PC-3 (cell line): Measurements from ENCODE around the gene MAML2. TPM values are rescaled to one million over a fixed set of nuclear protein-coding genes. Genes with fewer than 3 reads are reported as not detected.

Source experiments
- ATAC-seq: fragments of 200-7000 bp; cut with Tn5 transposase; 2 replicates; pipeline ENCODE4 v1.9.1; 2020; ENCODE audit warnings: mild to moderate bottlenecking, moderate library complexity
- BruUV-seq: library from RNA; stranded (reverse); fragments of 400-500 nt; replicated peaks from 2 replicates; lab custom pipeline; 2021; lab: Mats Ljungman, UMichigan
- CTCF ChIA-PET: fragments of 300-600 bp; sonication (Branson Sonifier 250); formaldehyde crosslinking; loops from one replicate; lab custom pipeline; 2022; ENCODE audit warnings: antibody characterized with exemption; lab: Charles Lee
- POLR2A ChIA-PET: fragments of 300-600 bp; sonication (Branson Sonifier 250); formaldehyde crosslinking; loops from one replicate; lab custom pipeline; 2022; ENCODE audit warnings: antibody characterized with exemption; ENCODE audit not compliant: unreplicated experiment; lab: Charles Lee
- DNase-seq: peaks from one replicate; pipeline ENCODE4 v3.0.0-alpha.2; 2015
- H2AFZ ChIP-seq: fragments of 300-600 bp; sonication (generic); 2 replicates; pipeline ENCODE4 v1.6.0; 2016; ENCODE audit warnings: antibody characterized with exemption, low read length
- H3F3A ChIP-seq: fragments of 300-600 bp; sonication (generic); one replicate; pipeline ENCODE4 v1.6.0; 2017; ENCODE audit warnings: antibody characterized with exemption, low read length, control low read depth, mild to moderate bottlenecking; ENCODE audit not compliant: unreplicated experiment
- H3K27ac ChIP-seq: fragments of 300-600 bp; sonication (generic); 2 replicates; pipeline ENCODE4 v1.5.1; 2016; ENCODE audit warnings: mild to moderate bottlenecking, low read length
- H3K27me3 ChIP-seq: fragments of 300-600 bp; sonication (generic); 2 replicates; pipeline ENCODE4 v1.6.1; 2016; ENCODE audit warnings: low read length, mixed read lengths
- H3K36me3 ChIP-seq: fragments of 300-600 bp; sonication (generic); 2 replicates; pipeline ENCODE4 v1.6.1; 2016; ENCODE audit warnings: low read depth, mixed run types, low read length, mixed read lengths
- H3K4me1 ChIP-seq: fragments of 300-600 bp; sonication (generic); 2 replicates; pipeline ENCODE4 v1.5.1; 2016; ENCODE audit warnings: low read length; ENCODE audit not compliant: insufficient read depth
- H3K4me2 ChIP-seq: fragments of 300-600 bp; sonication (generic); 2 replicates; pipeline ENCODE4 v1.6.0; 2016; ENCODE audit warnings: low read length
- H3K4me3 ChIP-seq: fragments of 300-600 bp; sonication (generic); 2 replicates; pipeline ENCODE4 v1.5.1; 2016; ENCODE audit warnings: mild to moderate bottlenecking, low read length, mixed read lengths
- H3K79me2 ChIP-seq: fragments of 300-600 bp; sonication (generic); 2 replicates; pipeline ENCODE4 v1.6.1; 2017; ENCODE audit warnings: low read length, mixed read lengths
- H3K9ac ChIP-seq: fragments of 300-600 bp; sonication (generic); 2 replicates; pipeline ENCODE4 v1.6.0; 2016; ENCODE audit warnings: mild to moderate bottlenecking, low read length
- H3K9me2 ChIP-seq: fragments of 300-600 bp; sonication (generic); replicated peaks from 2 replicates; pipeline ENCODE4 v1.6.1; 2016; ENCODE audit warnings: mixed run types, low read length, mixed read lengths
- H3K9me3 ChIP-seq: fragments of 300-600 bp; sonication (generic); 2 replicates; pipeline ENCODE4 v1.6.1; 2016; ENCODE audit warnings: low read length, mixed read lengths
- H4K20me1 ChIP-seq: fragments of 300-600 bp; sonication (generic); 2 replicates; pipeline ENCODE4 v1.6.1; 2016; ENCODE audit warnings: low read length, mixed read lengths
- EZH2 ChIP-seq: fragments of 300-600 bp; sonication (generic); IDR thresholded peaks from one replicate; pipeline ENCODE4 v1.6.1; 2017; ENCODE audit warnings: antibody characterized with exemption, mild to moderate bottlenecking, low read length; ENCODE audit not compliant: unreplicated experiment
- EZH2phosphoT487 ChIP-seq: fragments of 300-600 bp; sonication (generic); IDR thresholded peaks from 2 replicates; pipeline ENCODE4 v1.6.1; 2018; ENCODE audit warnings: mild to moderate bottlenecking, antibody characterized with exemption, low read length, borderline replicate concordance
- intact Hi-C: fragments of 100-400 bp; cut with micrococcal nuclease; formaldehyde crosslinking; loops from 2 replicates; pipeline ENCODE4 v1.9.0; 2023
- total RNA-seq: library from RNA; depleted of rRNA; stranded (reverse); fragments of >200 nt; gene quantifications from 2 replicates; pipeline ENCODE4 v1.2.3, GENCODE V29; 2014
- TF ChIP-seq, protein P1 (sequence below): fragments of 300-600 bp; sonication (generic); conservative IDR thresholded peaks from 2 replicates; pipeline ENCODE4 v1.5.1; 2017; ENCODE audit warnings: antibody characterized with exemption, low read depth, mild to moderate bottlenecking, low read length

The MAML2 gene
- total RNA-seq, 1 experiment from 2014 or later = 10.9 TPM

DNA sequence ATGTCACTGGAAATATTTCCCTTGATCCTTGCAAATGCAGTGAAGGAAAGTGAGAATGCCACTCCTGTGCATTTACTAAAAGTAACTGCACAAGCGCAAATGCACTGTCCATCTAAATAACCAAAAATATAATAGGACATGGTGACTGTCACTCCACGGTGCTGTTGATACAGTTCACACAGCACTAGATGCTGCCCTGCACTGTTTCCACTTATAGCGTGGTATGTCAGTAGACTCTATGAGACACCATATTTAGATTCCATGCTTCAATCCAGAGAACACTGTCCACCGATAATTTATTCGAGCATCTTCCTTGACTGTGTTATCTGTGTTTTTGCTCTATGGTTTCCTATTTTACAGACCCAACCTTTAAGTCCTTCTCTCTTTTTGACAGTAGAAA, 125.8 kb downstream of the MAML2 start:
- H3K79me2 ChIP-seq = no peaks in the 10 kb centered on the region

DNA sequence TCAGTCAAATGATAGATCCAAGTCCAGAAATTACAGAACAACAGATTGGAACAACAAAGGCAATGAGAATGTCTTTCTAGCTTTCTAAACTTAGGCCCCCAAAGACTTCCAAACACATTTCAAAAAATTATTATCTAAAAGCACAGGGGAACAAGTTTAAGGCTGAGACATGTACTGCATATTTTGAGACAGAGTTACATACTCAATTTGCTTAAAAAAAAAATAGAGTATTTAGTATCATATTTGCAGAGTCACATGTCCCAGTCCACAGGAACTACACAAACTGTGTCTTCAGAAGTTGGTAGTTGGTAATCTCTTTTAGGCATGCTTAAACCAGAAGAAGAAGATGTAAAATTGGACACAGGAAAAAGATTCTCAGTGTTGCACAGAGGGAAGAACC, 127.2 kb downstream of the MAML2 start:
- no peaks in the 10 kb centered on the region for H3F3A ChIP-seq
- intact Hi-C loops = no loop called here
- no peaks in the 10 kb centered on the region for H3K27me3 ChIP-seq
- no peaks in the 10 kb centered on the region; the same call in 1 of the 2 replicates for H3K9me2 ChIP-seq
- no TSS peak for BruUV-seq
- H3K27ac ChIP-seq = peak overlapping the region; percentile 81
- H4K20me1 ChIP-seq = no peaks in the 10 kb centered on the region
- ChIA-PET CTCF (no interaction called here), POLR2A (no interaction called here)
- H2AFZ ChIP-seq = no peak overlapping the region
- no peak overlapping the region for H3K4me2 ChIP-seq
- no peaks in the 10 kb centered on the region for H3K79me2 ChIP-seq
- DNase-seq = no peak
- H3K9ac ChIP-seq = no peak overlapping the region
- peaks cover 49% of the 10 kb centered on the region for H3K4me1 ChIP-seq
- TF ChIP-seq EZH2phosphoT487 = no peak
- TF ChIP-seq, protein P1, sequence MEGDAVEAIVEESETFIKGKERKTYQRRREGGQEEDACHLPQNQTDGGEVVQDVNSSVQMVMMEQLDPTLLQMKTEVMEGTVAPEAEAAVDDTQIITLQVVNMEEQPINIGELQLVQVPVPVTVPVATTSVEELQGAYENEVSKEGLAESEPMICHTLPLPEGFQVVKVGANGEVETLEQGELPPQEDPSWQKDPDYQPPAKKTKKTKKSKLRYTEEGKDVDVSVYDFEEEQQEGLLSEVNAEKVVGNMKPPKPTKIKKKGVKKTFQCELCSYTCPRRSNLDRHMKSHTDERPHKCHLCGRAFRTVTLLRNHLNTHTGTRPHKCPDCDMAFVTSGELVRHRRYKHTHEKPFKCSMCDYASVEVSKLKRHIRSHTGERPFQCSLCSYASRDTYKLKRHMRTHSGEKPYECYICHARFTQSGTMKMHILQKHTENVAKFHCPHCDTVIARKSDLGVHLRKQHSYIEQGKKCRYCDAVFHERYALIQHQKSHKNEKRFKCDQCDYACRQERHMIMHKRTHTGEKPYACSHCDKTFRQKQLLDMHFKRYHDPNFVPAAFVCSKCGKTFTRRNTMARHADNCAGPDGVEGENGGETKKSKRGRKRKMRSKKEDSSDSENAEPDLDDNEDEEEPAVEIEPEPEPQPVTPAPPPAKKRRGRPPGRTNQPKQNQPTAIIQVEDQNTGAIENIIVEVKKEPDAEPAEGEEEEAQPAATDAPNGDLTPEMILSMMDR = no peak
- no peak for TF ChIP-seq EZH2
- H3K36me3 ChIP-seq = no peaks in the 10 kb centered on the region
- no peak overlapping the region for H3K4me3 ChIP-seq
- H3K9me3 ChIP-seq = no peaks in the 10 kb centered on the region
- ATAC-seq = no peak

More for the DNA sequence above, 125.8 kb downstream of the MAML2 start:
- H4K20me1 ChIP-seq = no peaks in the 10 kb centered on the region
- POLR2A ChIA-PET = no interaction called here
- no peaks in the 10 kb centered on the region for H3K27me3 ChIP-seq
- H3K9ac ChIP-seq = no peak overlapping the region
- intact Hi-C loops = no loop called here
- no peaks in the 10 kb centered on the region for H3K9me3 ChIP-seq
- no peaks in the 10 kb centered on the region for H3K36me3 ChIP-seq
- H3F3A ChIP-seq = no peaks in the 10 kb centered on the region
- CTCF ChIA-PET = no interaction called here
- H3K4me3 ChIP-seq = no peak overlapping the region
- no peak for ATAC-seq
- H2AFZ ChIP-seq = no peak overlapping the region
- no peak for DNase-seq
- BruUV-seq = no TSS peak
- H3K9me2 ChIP-seq = no peaks in the 10 kb centered on the region; the same call in 1 of the 2 replicates
- no peak overlapping the region for H3K27ac ChIP-seq
- H3K4me2 ChIP-seq = no peak overlapping the region
- peaks cover 49% of the 10 kb centered on the region for H3K4me1 ChIP-seq
- no peak for TF ChIP-seq EZH2phosphoT487
- TF ChIP-seq, protein P1 = no peak
- TF ChIP-seq EZH2 = no peak

DNA sequence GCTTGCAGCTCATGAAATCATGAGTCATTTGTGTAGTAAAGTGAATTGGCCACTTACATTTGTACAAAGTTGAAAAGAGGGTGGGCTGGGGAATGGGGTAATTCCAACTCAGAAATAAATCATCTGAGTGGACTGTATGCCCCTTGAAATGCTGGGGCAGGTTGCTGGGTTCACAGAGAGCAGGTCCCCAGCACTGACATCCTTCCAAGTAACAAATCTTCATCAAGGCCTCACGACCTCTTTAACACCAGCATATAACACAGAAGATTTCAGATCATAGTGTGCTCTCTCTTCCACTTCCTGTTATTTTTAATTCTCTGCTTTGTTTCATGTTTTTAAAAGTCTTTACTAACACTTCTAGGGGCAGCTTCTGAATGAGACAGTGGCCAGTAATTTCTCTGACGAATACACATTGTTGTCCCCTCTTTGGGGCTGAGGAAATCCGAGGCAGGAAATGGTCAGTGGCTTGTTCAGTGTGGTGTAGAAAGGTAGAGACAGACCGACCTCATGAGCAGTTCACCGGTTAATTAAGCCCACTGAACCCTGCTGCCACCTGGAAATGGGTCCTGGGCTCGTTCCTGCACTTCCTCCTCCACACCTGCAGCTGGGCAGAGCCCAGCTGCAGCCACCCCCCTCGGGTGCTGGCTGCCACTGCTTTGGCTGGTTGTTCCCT, 127.7 kb downstream of the MAML2 start:
- peak; percentile 53 for ATAC-seq
- ChIA-PET POLR2A (interaction anchor here (1.2 kb wide), 1 partner anchor 32 kb away, joined by 13 read pairs; no protein-coding TSS in a partner anchor), CTCF (interaction anchor here (1.9 kb wide), 1 partner anchor 128 kb away, joined by 7 read pairs; the partner anchor contains the start of gene MAML2)
- H3K27ac ChIP-seq = peak overlapping the region; percentile 81
- H3K9me2 ChIP-seq = no peaks in the 10 kb centered on the region; the same call in 1 of the 2 replicates
- BruUV-seq = no TSS peak
- H3K9me3 ChIP-seq = no peaks in the 10 kb centered on the region
- H3K4me1 ChIP-seq = peaks cover 43% of the 10 kb centered on the region
- intact Hi-C loops = no loop called here
- no peak overlapping the region; the same call in 1 of the 2 replicates for H3K9ac ChIP-seq
- no peaks in the 10 kb centered on the region for H3K79me2 ChIP-seq
- H3K36me3 ChIP-seq = no peaks in the 10 kb centered on the region
- H2AFZ ChIP-seq = no peak overlapping the region
- H4K20me1 ChIP-seq = no peaks in the 10 kb centered on the region
- no peak overlapping the region for H3K4me3 ChIP-seq
- no peak overlapping the region for H3K4me2 ChIP-seq
- no peak for TF ChIP-seq EZH2phosphoT487
- TF ChIP-seq EZH2 = no peak
- peak; percentile 44 for DNase-seq
- no peaks in the 10 kb centered on the region for H3F3A ChIP-seq
- no peaks in the 10 kb centered on the region for H3K27me3 ChIP-seq
